Right renal pelvis (tissue), 4 donors: ENCODE measurements around the gene SPAG16. TPM values are rescaled to one million over a fixed set of nuclear protein-coding genes. Genes with fewer than 3 reads are reported as not detected.

Experiments used
- DNase-seq, 4 donors: peaks; one replicate each; pipeline ENCODE4 v3.0.0-alpha.2; 2013; ENCODE audit warnings: low read depth in 4 of 4, low spot score in 3 of 4, missing footprints in 1 of 4
- polyA plus RNA-seq, 4 donors: library from polyadenylated mRNA; unstranded; fragments of 120-200 nt; gene quantifications; one replicate each; pipeline ENCODE4 v1.2.1, GENCODE V29; 2013; ENCODE audit not compliant: insufficient read length in 4 of 4

Gene SPAG16
- polyA plus RNA-seq, 4 donors: 62.9 to 72.8 (median 70.0) TPM

DNA sequence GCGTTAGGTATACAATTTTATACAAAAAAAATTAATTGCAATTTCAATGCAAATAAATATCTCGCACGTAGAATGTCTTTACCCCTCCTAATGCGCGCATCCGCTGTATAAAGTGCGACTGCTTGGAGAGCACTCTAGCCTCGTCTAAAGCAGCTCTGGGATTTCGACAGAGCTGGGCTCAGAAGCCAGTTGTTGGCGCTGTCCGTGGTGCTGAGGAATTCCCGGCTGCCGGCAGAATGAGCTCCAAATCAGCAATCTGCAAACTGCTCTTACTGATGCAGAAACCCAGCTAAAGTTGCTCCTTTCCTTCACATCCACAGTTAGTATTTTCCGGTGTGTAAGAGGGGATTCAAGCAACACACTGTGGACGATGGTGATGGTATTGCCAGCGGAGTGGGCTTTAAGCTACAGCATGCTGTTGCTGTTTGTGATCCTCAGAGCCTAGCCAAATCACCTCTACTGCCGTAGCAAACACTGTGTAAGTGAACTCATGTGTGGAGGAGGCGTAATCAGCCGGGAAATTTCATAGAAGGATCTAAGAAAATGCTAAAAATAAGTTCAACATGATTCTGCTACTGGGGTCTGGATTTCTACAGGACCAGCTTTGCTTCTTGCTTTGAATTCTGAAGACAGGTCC, 1126.8 kb downstream of the SPAG16 start, which contains the start of gene VWC2L:
Gene VWC2L, plus strand, starts transcription at position 137 of the 637 bp plus-strand sequence. CDS start 3,140 bp downstream, outside the sequence.
- peak; percentile 74 to 87 (median 79) for DNase-seq

DNA sequence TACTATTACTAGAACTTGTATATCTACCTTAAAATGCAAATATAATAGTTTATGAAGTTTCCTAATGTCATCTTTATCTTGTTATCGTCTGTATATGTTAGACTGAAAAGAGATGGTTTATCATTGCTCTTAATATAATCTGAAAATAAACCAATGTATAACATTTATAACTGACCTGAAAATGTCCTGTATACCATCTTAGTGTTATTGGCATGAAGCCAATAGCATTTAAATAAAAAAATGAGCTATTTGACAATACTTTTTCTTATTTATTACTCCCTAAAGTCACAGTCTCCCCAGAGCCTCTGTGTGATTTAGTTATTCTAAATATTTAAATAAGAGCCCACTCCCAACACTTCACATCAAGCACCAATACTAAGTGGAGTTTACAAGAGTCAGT, 1128.4 kb downstream of the SPAG16 start:
- no peak for DNase-seq

DNA sequence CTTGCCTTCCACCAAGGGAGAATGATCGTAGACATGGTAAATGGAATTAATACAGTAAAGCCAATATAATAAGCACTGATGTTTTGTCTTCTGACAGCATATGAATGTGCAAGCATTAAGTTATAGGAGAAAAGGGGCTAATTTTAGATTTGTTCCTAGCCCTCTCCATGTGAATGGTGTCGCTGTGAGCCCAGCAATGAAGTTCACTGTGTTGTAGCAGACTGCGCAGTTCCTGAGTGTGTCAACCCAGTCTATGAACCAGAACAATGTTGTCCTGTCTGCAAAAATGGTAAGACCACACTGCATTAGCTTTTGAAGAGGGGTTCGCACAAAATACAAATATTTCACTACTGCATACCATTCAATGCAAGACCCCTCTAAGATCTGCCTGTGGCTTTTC, 1152.2 kb downstream of the SPAG16 start:
- no peak for DNase-seq

DNA sequence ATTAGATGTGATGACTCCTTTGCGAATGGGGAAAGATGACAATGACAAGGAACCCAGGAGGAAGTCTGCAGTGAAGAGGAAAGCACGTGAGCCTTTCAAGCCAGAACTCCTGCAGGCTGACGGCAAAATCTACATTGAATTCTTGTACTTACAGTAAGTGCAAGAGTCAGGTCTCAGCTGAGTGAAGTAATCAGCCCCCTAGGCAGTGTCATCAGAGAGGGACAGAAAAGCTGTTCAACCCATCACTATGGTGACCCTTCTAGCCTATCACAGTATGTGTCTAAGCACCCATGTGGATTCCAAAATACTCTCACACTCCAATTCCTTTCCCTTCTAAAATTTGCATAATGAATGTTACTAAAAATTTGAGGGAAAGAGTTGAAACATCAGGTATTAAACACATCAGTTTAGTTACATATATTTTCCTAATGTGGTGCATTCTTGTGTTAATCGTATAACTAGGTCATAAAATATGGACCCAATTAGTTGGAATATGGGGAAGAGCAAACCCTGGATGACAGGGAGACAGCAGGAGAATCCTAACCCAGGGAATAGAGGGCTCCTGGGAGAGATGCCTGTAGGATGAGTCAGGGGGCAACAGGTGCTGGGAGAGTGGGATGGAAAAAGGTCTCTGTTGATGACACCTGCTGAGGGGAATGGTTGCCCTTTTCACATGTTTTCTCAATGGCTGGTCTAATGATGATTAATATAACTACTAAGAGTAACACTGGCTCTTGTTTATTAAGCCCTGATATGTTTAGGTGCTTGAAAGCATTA, 1166.0 kb downstream of the SPAG16 start:
- no peak for DNase-seq

DNA sequence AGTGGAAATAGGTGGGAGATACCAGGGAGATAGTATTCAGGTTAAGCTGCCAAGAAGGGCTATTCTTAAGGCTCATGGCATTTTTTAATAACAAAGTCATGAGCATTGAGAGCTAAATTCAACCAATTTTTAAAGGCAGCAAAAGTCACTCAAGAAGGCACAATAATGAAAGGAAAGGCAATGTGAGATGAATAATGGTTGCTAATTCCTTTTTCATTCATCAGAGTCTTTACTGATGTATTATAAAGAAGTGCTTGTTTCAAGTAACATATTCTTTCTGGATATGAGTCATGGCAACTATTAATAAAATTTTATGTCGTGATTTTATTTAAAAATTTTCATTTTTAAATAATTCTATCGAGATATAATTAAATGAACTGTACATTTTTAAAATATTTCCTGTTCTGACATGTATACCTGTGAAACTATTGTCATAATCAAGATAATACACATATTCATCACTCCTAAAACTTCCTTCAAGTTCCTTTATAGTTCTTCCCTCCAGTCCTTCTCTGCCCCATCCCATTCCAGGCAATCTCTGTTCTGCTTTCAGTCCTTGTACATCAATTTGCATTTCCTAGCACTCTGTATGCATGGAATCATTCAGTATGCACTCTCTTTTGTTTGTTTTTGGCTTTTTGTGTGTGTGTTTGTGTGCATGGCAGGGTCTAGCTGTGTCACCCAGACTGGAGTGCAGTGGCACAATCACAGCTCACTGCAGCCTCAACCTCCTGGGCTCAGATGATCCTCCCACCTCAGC, 1167.4 kb downstream of the SPAG16 start:
- DNase-seq: no peak

Other genes starting within 250 kb of the SPAG16 start
- 10 to 100 TPM in 1 of 4 donors, 1 to 10 TPM in 3; 7.6 to 13.0 (median 8.4) TPM for gene IKZF2, start 132.9 kb upstream of the SPAG16 start, polyA plus RNA-seq